SK-N-SH (cell line): ENCODE data around the gene SLC8A1. TPM values are rescaled to one million over a fixed set of nuclear protein-coding genes. Genes with fewer than 3 reads are reported as not detected.

Experiments used
- CTCF ChIA-PET: fragments of 300-600, 350-600 bp; formaldehyde crosslinking; extraction: SDS; loops from one replicate; lab custom pipeline; 2021; lab: Yijun Ruan, JAX
- POLR2A ChIA-PET: fragments of 350-600 bp; sonication (Branson Sonifier 250); formaldehyde crosslinking; extraction: SDS; loops from one replicate; lab custom pipeline; 2020; ENCODE audit warnings: antibody characterized with exemption, inconsistent platforms; lab: Yijun Ruan, JAX
- DNase-seq: peaks from one replicate; pipeline ENCODE4 v3.0.0; 2012
- H2AFZ ChIP-seq: fragments of 200-600 bp; sonication (generic); 2 replicates; pipeline ENCODE4 v1.8.1; 2016; ENCODE audit warnings: antibody characterized with exemption, mild to moderate bottlenecking, low read depth
- H3F3A ChIP-seq: fragments of 200-600 bp; sonication (generic); replicated peaks from 2 replicates; pipeline ENCODE3; 2016; ENCODE audit warnings: antibody characterized with exemption, mild to moderate bottlenecking; ENCODE audit not compliant: insufficient read depth
- H3K27ac ChIP-seq, 2 experiments: fragments of 200-500 bp in 1 of 2; fragments of 200-600 bp in 1 of 2; sonication (Bioruptor generic) in 1 of 2; sonication (generic), shearing (Covaris generic) in 1 of 2; 2 replicates each; pipeline versions ENCODE4 v1.5.1 to v1.6.1; 2014 to 2016; ENCODE audit warnings: low read depth in 2 of 2, inconsistent platforms in 1 of 2, low read length in 1 of 2, mild to moderate bottlenecking in 1 of 2, mixed read lengths in 1 of 2
- H3K27me3 ChIP-seq: fragments of 200-600 bp; sonication (generic), shearing (Covaris generic); 2 replicates; pipeline ENCODE4 v1.6.1; 2016; ENCODE audit warnings: mixed run types; ENCODE audit not compliant: insufficient read depth
- H3K36me3 ChIP-seq, 2 experiments: fragments of 200-500 bp in 1 of 2; fragments of 200-600 bp in 1 of 2; sonication (Bioruptor generic) in 1 of 2; sonication (generic) in 1 of 2; replicated peaks in 1 of 2; 2 replicates each; pipeline versions ENCODE3 to v1.5.1; 2014 to 2016; ENCODE audit warnings: low read length in 1 of 2, mild to moderate bottlenecking in 1 of 2; ENCODE audit not compliant: insufficient read depth in 2 of 2, control insufficient read depth in 1 of 2
- H3K4me1 ChIP-seq, 2 experiments: fragments of 200-500 bp in 1 of 2; fragments of 200-600 bp in 1 of 2; sonication (Bioruptor generic) in 1 of 2; sonication (generic), shearing (Covaris generic) in 1 of 2; 2 replicates each; pipeline versions ENCODE4 v1.5.1 to v1.6.1; 2014 to 2016; ENCODE audit warnings: low read depth in 1 of 2, low read length in 1 of 2, mixed run types in 1 of 2; ENCODE audit not compliant: insufficient read depth in 2 of 2, control insufficient read depth in 1 of 2
- H3K4me2 ChIP-seq: fragments of 200-600 bp; sonication (generic), shearing (Covaris generic); 2 replicates; pipeline ENCODE4 v1.6.1; 2017; ENCODE audit warnings: mixed run types
- H3K4me3 ChIP-seq, 2 experiments: fragments of 200-500 bp in 1 of 2; fragments of 200-600 bp in 1 of 2; sonication (Bioruptor generic) in 1 of 2; sonication (generic), shearing (Covaris generic) in 1 of 2; 2 replicates each; pipeline versions ENCODE4 v1.5.1 to v1.8.1; 2014 to 2016; ENCODE audit warnings: low read depth in 2 of 2, inconsistent platforms in 1 of 2, low read length in 1 of 2, mild to moderate bottlenecking in 1 of 2, mixed read lengths in 1 of 2, moderate library complexity in 1 of 2
- H3K79me2 ChIP-seq: fragments of 200-600 bp; sonication (generic); 2 replicates; pipeline ENCODE4 v1.8.1; 2017; ENCODE audit warnings: mild to moderate bottlenecking; ENCODE audit not compliant: insufficient read depth
- H3K9ac ChIP-seq: fragments of 200-600 bp; sonication (generic); 2 replicates; pipeline ENCODE4 v1.6.1; 2017; ENCODE audit warnings: mixed run types
- H3K9me2 ChIP-seq: fragments of 200-600 bp; sonication (generic); 2 replicates; pipeline ENCODE4 v1.6.1; 2017; ENCODE audit warnings: mixed run types
- H3K9me3 ChIP-seq: fragments of 200-600 bp; sonication (generic); 2 replicates; pipeline ENCODE4 v1.6.1; 2017; ENCODE audit warnings: mixed run types, mild to moderate bottlenecking, moderate library complexity
- H4K20me1 ChIP-seq: fragments of 200-600 bp; sonication (generic); 2 replicates; pipeline ENCODE4 v1.6.1; 2017; ENCODE audit warnings: mild to moderate bottlenecking, mixed run types; ENCODE audit not compliant: insufficient read depth
- CHD2 ChIP-seq: fragments of 150-350 bp; IDR thresholded peaks from 2 replicates; pipeline ENCODE4 v1.6.1; 2018; ENCODE audit warnings: low read length; ENCODE audit not compliant: partially characterized antibody
- GATA2 ChIP-seq: sonication (generic); formaldehyde crosslinking; IDR thresholded peaks from 2 replicates; pipeline ENCODE4 v1.5.0; 2020; ENCODE audit warnings: mild to moderate bottlenecking, missing genetic modification reagents
- IRF3 ChIP-seq: fragments of 150-350 bp; IDR thresholded peaks from 2 replicates; pipeline ENCODE4 v1.6.1; 2016; ENCODE audit warnings: mild to moderate bottlenecking, low read depth, low read length
- MEF2A ChIP-seq: IDR thresholded peaks from 2 replicates; pipeline ENCODE4 v1.4.0; 2012; ENCODE audit warnings: low read depth, borderline replicate concordance
- NFIC ChIP-seq: IDR thresholded peaks from 2 replicates; pipeline ENCODE4 v1.4.0; 2012; ENCODE audit warnings: borderline replicate concordance
- NRF1 ChIP-seq: IDR thresholded peaks from 2 replicates; pipeline ENCODE4 v1.6.1; 2012; ENCODE audit warnings: low read depth, mild to moderate bottlenecking, low read length
- POLR2AphosphoS5 ChIP-seq: IDR thresholded peaks from 2 replicates; pipeline ENCODE4 v1.6.1; 2012; ENCODE audit warnings: low read depth, low read length
- RFX5 ChIP-seq: IDR thresholded peaks from 2 replicates; pipeline ENCODE4 v1.6.1; 2012; ENCODE audit warnings: mild to moderate bottlenecking, improper control_type of control experiment, low read length
- SIN3A ChIP-seq: IDR thresholded peaks from 2 replicates; pipeline ENCODE4 v1.6.1; 2012; ENCODE audit warnings: low read depth, mild to moderate bottlenecking, low read length, moderate library complexity, borderline replicate concordance
- TAF1 ChIP-seq: IDR thresholded peaks from 2 replicates; pipeline ENCODE4 v1.6.1; 2012; ENCODE audit warnings: low read depth, mild to moderate bottlenecking, low read length, moderate library complexity, borderline replicate concordance
- TEAD4 ChIP-seq: IDR thresholded peaks from 2 replicates; pipeline ENCODE4 v1.4.0; 2012; ENCODE audit warnings: mild to moderate bottlenecking, borderline replicate concordance; ENCODE audit not compliant: insufficient read depth
- YY1 ChIP-seq: IDR thresholded peaks from 2 replicates; pipeline ENCODE4 v1.4.0; 2012; ENCODE audit warnings: low read depth, mild to moderate bottlenecking
- WGBS: methylation state at CpG from one replicate; pipeline ENCODE4 v1.1.6; 2017; ENCODE audit warnings: low lambda C conversion rate; 5-methylcytosine and 5-hydroxymethylcytosine counted together
- polyA plus RNA-seq, 3 experiments: library from polyadenylated mRNA; depleted of rRNA; stranded (reverse); fragments of >200 nt; gene quantifications; 2 replicates each; pipeline ENCODE4 v1.2.3, GENCODE V29; 2012
- TF ChIP-seq, protein P1 (sequence below): IDR thresholded peaks from 2 replicates; pipeline ENCODE4 v1.4.0; 2012; ENCODE audit warnings: low read depth, borderline replicate concordance

Gene SLC8A1
- polyA plus RNA-seq, 1 of the 3 experiments (the other 2 are of a cell fraction) = 3.2 TPM

DNA sequence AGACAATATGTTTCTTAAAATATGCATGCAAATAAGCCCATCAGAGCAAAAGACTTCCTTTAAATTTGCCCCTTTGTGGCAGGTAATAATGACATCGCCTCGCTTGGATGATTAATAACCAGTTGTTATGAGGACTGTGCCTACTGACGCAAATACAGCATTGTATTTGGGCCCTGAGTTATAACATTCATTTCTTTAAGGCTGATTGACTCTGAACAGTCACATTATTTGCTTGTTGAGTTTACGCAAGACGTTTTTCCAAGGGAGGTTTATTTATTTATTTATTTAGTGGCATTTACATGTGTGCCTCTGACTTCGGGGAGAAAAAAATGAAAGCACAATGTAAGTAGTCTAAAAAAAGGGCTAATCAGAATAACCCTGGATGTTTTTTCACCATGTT lies 88.3 kb downstream of the SLC8A1 start:
- Histone ChIP-seq H3K9ac (no peak overlapping the region), H3K4me2 (peak overlapping the region; percentile 70; the same call in 1 of the 2 replicates), H2AFZ (no peak overlapping the region), H3K9me2 (no peaks in the 10 kb centered on the region), H3F3A (no peaks in the 10 kb centered on the region), H3K4me1 (peaks cover 0 to 9% of the 10 kb centered on the region in 2 experiments; a peak in 1 of 4 replicates), H4K20me1 (no peaks in the 10 kb centered on the region), H3K36me3 (no peaks in the 10 kb centered on the region), H3K27me3 (no peaks in the 10 kb centered on the region), H3K9me3 (no peaks in the 10 kb centered on the region), H3K4me3 (peak overlapping the region in 1 of 2 experiments; percentile 46; a peak in 1 of 4 replicates), H3K79me2 (no peaks in the 10 kb centered on the region), H3K27ac (no peak overlapping the region)
- WGBS = 91% methylated on average over 6 of the region's 6 CpGs
- TF ChIP-seq NRF1 (no peak), NFIC (no peak), TEAD4 (no peak), IRF3 (no peak), TAF1 (no peak), POLR2AphosphoS5 (no peak), MEF2A (no peak), CHD2 (no peak), SIN3A (no peak), GATA2 (no peak)
- TF ChIP-seq, protein P1, sequence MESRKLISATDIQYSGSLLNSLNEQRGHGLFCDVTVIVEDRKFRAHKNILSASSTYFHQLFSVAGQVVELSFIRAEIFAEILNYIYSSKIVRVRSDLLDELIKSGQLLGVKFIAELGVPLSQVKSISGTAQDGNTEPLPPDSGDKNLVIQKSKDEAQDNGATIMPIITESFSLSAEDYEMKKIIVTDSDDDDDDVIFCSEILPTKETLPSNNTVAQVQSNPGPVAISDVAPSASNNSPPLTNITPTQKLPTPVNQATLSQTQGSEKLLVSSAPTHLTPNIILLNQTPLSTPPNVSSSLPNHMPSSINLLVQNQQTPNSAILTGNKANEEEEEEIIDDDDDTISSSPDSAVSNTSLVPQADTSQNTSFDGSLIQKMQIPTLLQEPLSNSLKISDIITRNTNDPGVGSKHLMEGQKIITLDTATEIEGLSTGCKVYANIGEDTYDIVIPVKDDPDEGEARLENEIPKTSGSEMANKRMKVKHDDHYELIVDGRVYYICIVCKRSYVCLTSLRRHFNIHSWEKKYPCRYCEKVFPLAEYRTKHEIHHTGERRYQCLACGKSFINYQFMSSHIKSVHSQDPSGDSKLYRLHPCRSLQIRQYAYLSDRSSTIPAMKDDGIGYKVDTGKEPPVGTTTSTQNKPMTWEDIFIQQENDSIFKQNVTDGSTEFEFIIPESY = no peak
- ChIA-PET CTCF (interaction anchor here (0.7 to 1.1 kb wide), 2 partner anchors 12 to 71 kb away, joined by 3 read pairs; no protein-coding TSS in a partner anchor), POLR2A (no interaction called here)
- DNase-seq = no peak

DNA sequence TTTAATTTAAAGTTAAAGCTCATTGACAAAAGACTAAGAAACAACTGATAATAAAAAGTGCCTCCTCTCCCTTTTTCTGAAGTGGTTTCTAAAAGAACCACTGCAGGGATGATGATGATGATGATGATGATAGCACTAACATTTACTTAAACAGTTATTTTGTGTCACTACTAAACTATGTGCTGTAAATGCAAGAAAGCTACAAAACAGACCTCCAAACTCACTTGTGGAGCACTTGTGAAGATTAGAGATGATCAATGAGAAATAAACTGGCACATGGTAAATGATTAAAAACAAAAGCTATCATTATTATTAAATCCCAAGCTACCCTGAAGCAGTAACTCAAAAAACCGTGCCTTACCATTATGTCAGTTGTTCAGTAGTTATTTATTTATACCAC lies 88.7 kb downstream of the SLC8A1 start:
- Histone ChIP-seq H3K9me3 (no peaks in the 10 kb centered on the region), H3K79me2 (no peaks in the 10 kb centered on the region), H3F3A (no peaks in the 10 kb centered on the region), H3K9ac (no peak overlapping the region), H3K36me3 (no peaks in the 10 kb centered on the region), H2AFZ (no peak overlapping the region), H3K4me3 (no peak overlapping the region), H3K9me2 (no peaks in the 10 kb centered on the region), H4K20me1 (no peaks in the 10 kb centered on the region), H3K4me2 (0 out of 2 replicates have a peak overlapping the region, but pooled peaks have one; percentile 70), H3K27me3 (no peaks in the 10 kb centered on the region), H3K27ac (no peak overlapping the region; a peak in 1 of 4 replicates), H3K4me1 (peaks cover 0 to 9% of the 10 kb centered on the region in 2 experiments; a peak in 1 of 4 replicates)
- TF ChIP-seq RFX5 (no peak), TEAD4 (no peak), SIN3A (no peak), YY1 (no peak)
- ChIA-PET CTCF (interaction anchor here (0.7 to 1.1 kb wide), 2 partner anchors 13 to 72 kb away, joined by 3 read pairs; no protein-coding TSS in a partner anchor), POLR2A (no interaction called here)
- no peak for DNase-seq
- WGBS = 95% methylated on average over 1 of the region's 1 CpG
